PC-3 (cell line): ENCODE measurements around the gene SEMA3A. TPM values are rescaled to one million over a fixed set of nuclear protein-coding genes. Genes with fewer than 3 reads are reported as not detected.
A peak's percentile ranks its signal among the peaks of the same experiment; 100 is the strongest.

ENCODE experiments used
- ATAC-seq: fragments of 200-7000 bp; cut with Tn5 transposase; 2 replicates; pipeline ENCODE4 v1.9.1; 2020; ENCODE audit warnings: mild to moderate bottlenecking, moderate library complexity
- BruUV-seq: library from RNA; stranded (reverse); fragments of 400-500 nt; replicated peaks from 2 replicates; lab custom pipeline; 2021; lab: Mats Ljungman, UMichigan
- CTCF ChIA-PET: fragments of 300-600 bp; sonication (Branson Sonifier 250); formaldehyde crosslinking; loops from one replicate; lab custom pipeline; 2022; ENCODE audit warnings: antibody characterized with exemption; lab: Charles Lee
- POLR2A ChIA-PET: fragments of 300-600 bp; sonication (Branson Sonifier 250); formaldehyde crosslinking; loops from one replicate; lab custom pipeline; 2022; ENCODE audit warnings: antibody characterized with exemption; ENCODE audit not compliant: unreplicated experiment; lab: Charles Lee
- DNase-seq: peaks from one replicate; pipeline ENCODE4 v3.0.0-alpha.2; 2015
- H2AFZ ChIP-seq: fragments of 300-600 bp; sonication (generic); 2 replicates; pipeline ENCODE4 v1.6.0; 2016; ENCODE audit warnings: antibody characterized with exemption, low read length
- H3F3A ChIP-seq: fragments of 300-600 bp; sonication (generic); one replicate; pipeline ENCODE4 v1.6.0; 2017; ENCODE audit warnings: antibody characterized with exemption, low read length, control low read depth, mild to moderate bottlenecking; ENCODE audit not compliant: unreplicated experiment
- H3K27ac ChIP-seq: fragments of 300-600 bp; sonication (generic); 2 replicates; pipeline ENCODE4 v1.5.1; 2016; ENCODE audit warnings: mild to moderate bottlenecking, low read length
- H3K27me3 ChIP-seq: fragments of 300-600 bp; sonication (generic); 2 replicates; pipeline ENCODE4 v1.6.1; 2016; ENCODE audit warnings: low read length, mixed read lengths
- H3K36me3 ChIP-seq: fragments of 300-600 bp; sonication (generic); 2 replicates; pipeline ENCODE4 v1.6.1; 2016; ENCODE audit warnings: low read depth, mixed run types, low read length, mixed read lengths
- H3K4me1 ChIP-seq: fragments of 300-600 bp; sonication (generic); 2 replicates; pipeline ENCODE4 v1.5.1; 2016; ENCODE audit warnings: low read length; ENCODE audit not compliant: insufficient read depth
- H3K4me2 ChIP-seq: fragments of 300-600 bp; sonication (generic); 2 replicates; pipeline ENCODE4 v1.6.0; 2016; ENCODE audit warnings: low read length
- H3K4me3 ChIP-seq: fragments of 300-600 bp; sonication (generic); 2 replicates; pipeline ENCODE4 v1.5.1; 2016; ENCODE audit warnings: mild to moderate bottlenecking, low read length, mixed read lengths
- H3K79me2 ChIP-seq: fragments of 300-600 bp; sonication (generic); 2 replicates; pipeline ENCODE4 v1.6.1; 2017; ENCODE audit warnings: low read length, mixed read lengths
- H3K9ac ChIP-seq: fragments of 300-600 bp; sonication (generic); 2 replicates; pipeline ENCODE4 v1.6.0; 2016; ENCODE audit warnings: mild to moderate bottlenecking, low read length
- H3K9me2 ChIP-seq: fragments of 300-600 bp; sonication (generic); replicated peaks from 2 replicates; pipeline ENCODE4 v1.6.1; 2016; ENCODE audit warnings: mixed run types, low read length, mixed read lengths
- H3K9me3 ChIP-seq: fragments of 300-600 bp; sonication (generic); 2 replicates; pipeline ENCODE4 v1.6.1; 2016; ENCODE audit warnings: low read length, mixed read lengths
- H4K20me1 ChIP-seq: fragments of 300-600 bp; sonication (generic); 2 replicates; pipeline ENCODE4 v1.6.1; 2016; ENCODE audit warnings: low read length, mixed read lengths
- EZH2 ChIP-seq: fragments of 300-600 bp; sonication (generic); IDR thresholded peaks from one replicate; pipeline ENCODE4 v1.6.1; 2017; ENCODE audit warnings: antibody characterized with exemption, mild to moderate bottlenecking, low read length; ENCODE audit not compliant: unreplicated experiment
- EZH2phosphoT487 ChIP-seq: fragments of 300-600 bp; sonication (generic); IDR thresholded peaks from 2 replicates; pipeline ENCODE4 v1.6.1; 2018; ENCODE audit warnings: mild to moderate bottlenecking, antibody characterized with exemption, low read length, borderline replicate concordance
- intact Hi-C: fragments of 100-400 bp; cut with micrococcal nuclease; formaldehyde crosslinking; loops from 2 replicates; pipeline ENCODE4 v1.9.0; 2023
- total RNA-seq: library from RNA; depleted of rRNA; stranded (reverse); fragments of >200 nt; gene quantifications from 2 replicates; pipeline ENCODE4 v1.2.3, GENCODE V29; 2014
- TF ChIP-seq, protein P1 (sequence below): fragments of 300-600 bp; sonication (generic); conservative IDR thresholded peaks from 2 replicates; pipeline ENCODE4 v1.5.1; 2017; ENCODE audit warnings: antibody characterized with exemption, low read depth, mild to moderate bottlenecking, low read length

The SEMA3A gene
- total RNA-seq, 1 experiment from 2014 or later = 16.9 TPM

- BruUV-seq = no TSS peak
- CTCF ChIA-PET = no interaction called here
- H2AFZ ChIP-seq = no peak overlapping the region
These were observed 147.5 kb downstream of the SEMA3A start for GRCh38 chr7:84047085-84047484.

DNA sequence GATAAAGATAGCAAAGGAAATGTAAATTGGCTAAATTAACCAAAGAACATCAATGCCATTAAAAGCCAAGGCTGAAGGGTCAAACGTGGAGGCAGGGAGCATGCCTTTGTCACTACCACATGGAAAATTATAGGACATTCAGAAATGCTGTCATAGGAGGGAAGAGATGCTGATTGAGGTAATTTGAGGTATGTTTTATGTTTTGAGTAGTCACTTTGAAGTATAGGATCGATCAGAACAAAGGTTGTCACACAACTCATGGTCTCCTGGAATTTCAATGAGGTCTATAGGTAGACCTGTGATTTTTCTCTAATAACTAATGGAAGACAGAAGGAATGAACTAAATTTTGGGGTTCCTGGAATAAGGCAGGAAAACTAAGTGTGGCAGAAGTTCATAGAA lies 149.8 kb downstream of the SEMA3A start:
- Histone ChIP-seq H4K20me1 (no peaks in the 10 kb centered on the region), H2AFZ (no peak overlapping the region), H3K36me3 (no peaks in the 10 kb centered on the region; the same call in 1 of the 2 replicates), H3K9me3 (no peaks in the 10 kb centered on the region), H3K4me1 (peaks cover 36% of the 10 kb centered on the region), H3K4me2 (no peak overlapping the region), H3K79me2 (no peaks in the 10 kb centered on the region), H3K27me3 (no peaks in the 10 kb centered on the region), H3K9ac (no peak overlapping the region), H3K9me2 (no peaks in the 10 kb centered on the region), H3K27ac (no peak overlapping the region), H3K4me3 (no peak overlapping the region), H3F3A (peaks cover 7% of the 10 kb centered on the region)
- TF ChIP-seq, protein P1, sequence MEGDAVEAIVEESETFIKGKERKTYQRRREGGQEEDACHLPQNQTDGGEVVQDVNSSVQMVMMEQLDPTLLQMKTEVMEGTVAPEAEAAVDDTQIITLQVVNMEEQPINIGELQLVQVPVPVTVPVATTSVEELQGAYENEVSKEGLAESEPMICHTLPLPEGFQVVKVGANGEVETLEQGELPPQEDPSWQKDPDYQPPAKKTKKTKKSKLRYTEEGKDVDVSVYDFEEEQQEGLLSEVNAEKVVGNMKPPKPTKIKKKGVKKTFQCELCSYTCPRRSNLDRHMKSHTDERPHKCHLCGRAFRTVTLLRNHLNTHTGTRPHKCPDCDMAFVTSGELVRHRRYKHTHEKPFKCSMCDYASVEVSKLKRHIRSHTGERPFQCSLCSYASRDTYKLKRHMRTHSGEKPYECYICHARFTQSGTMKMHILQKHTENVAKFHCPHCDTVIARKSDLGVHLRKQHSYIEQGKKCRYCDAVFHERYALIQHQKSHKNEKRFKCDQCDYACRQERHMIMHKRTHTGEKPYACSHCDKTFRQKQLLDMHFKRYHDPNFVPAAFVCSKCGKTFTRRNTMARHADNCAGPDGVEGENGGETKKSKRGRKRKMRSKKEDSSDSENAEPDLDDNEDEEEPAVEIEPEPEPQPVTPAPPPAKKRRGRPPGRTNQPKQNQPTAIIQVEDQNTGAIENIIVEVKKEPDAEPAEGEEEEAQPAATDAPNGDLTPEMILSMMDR = no peak
- ChIA-PET POLR2A (no interaction called here), CTCF (no interaction called here)
- DNase-seq = no peak
- intact Hi-C loops = no loop called here
- no peak for ATAC-seq
- no TSS peak for BruUV-seq

More at GRCh38 chr7:84047085-84047484, 147.5 kb downstream of the SEMA3A start:
- no peak overlapping the region for H3K4me2 ChIP-seq
- TF ChIP-seq EZH2phosphoT487 (no peak), EZH2 (no peak)
- TF ChIP-seq, protein P1 = no peak
- H3K9ac ChIP-seq = no peak overlapping the region
- DNase-seq (no peak), ATAC-seq (no peak)
- POLR2A ChIA-PET = no interaction called here
- no peak overlapping the region for H3K27ac ChIP-seq
- no peaks in the 10 kb centered on the region for H3K79me2 ChIP-seq
- no peaks in the 10 kb centered on the region; the same call in 1 of the 2 replicates for H3K36me3 ChIP-seq
- H3K4me3 ChIP-seq = no peak overlapping the region
- H3K9me3 ChIP-seq = no peaks in the 10 kb centered on the region
- H3F3A ChIP-seq = no peaks in the 10 kb centered on the region
- no peaks in the 10 kb centered on the region for H3K9me2 ChIP-seq
- intact Hi-C loops = no loop called here
- H3K4me1 ChIP-seq = peaks cover 28% of the 10 kb centered on the region
- no peaks in the 10 kb centered on the region for H4K20me1 ChIP-seq
- no peaks in the 10 kb centered on the region for H3K27me3 ChIP-seq

DNA sequence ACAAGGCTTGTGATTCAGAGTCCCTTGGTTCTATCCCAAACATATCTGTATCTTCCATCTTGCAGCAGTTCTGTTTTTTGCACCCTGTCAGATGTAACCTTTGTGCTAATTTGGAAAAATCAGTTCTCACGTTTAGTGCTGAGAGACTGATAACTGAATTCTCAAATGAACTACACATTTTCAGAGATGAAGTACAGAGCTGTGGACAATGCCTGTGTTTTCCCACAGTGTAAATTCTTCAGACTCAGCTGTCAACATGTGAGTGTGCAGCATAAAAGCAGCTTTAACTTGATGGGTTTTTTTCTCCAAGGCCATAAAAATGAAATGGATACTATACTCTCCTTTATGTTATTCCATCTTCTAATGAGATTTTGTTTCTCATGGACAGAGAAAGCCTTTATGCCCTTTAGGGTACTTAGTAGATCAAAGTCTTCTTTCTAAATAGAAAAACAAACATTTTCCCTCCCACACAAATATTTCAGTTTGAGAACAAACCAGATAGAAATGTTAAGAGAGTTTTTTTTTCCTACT lies 150.9 kb downstream of the SEMA3A start:
- no peaks in the 10 kb centered on the region for H4K20me1 ChIP-seq
- no peak overlapping the region for H2AFZ ChIP-seq
- ChIA-PET POLR2A (no interaction called here), CTCF (no interaction called here)
- H3K9me3 ChIP-seq = no peaks in the 10 kb centered on the region
- no peak for ATAC-seq
- peaks cover 30% of the 10 kb centered on the region for H3K4me1 ChIP-seq
- DNase-seq = no peak
- TF ChIP-seq EZH2 = no peak
- TF ChIP-seq, protein P1 = no peak
- TF ChIP-seq EZH2phosphoT487 = no peak
- H3K4me2 ChIP-seq = no peak overlapping the region
- H3K36me3 ChIP-seq = no peaks in the 10 kb centered on the region; the same call in 1 of the 2 replicates
- no TSS peak for BruUV-seq
- H3K79me2 ChIP-seq = no peaks in the 10 kb centered on the region
- peak overlapping the region; percentile 95 for H3K27ac ChIP-seq
- no peaks in the 10 kb centered on the region for H3K27me3 ChIP-seq
- no peak overlapping the region for H3K4me3 ChIP-seq
- peaks cover 7% of the 10 kb centered on the region for H3F3A ChIP-seq
- no peaks in the 10 kb centered on the region for H3K9me2 ChIP-seq
- H3K9ac ChIP-seq = no peak overlapping the region
- intact Hi-C loops = no loop called here
